ENCODE measurements around the gene PTPRR. TPM values are rescaled to one million over a fixed set of nuclear protein-coding genes. Genes with fewer than 3 reads are reported as not detected.

PTPRR gene
- total RNA-seq, 1 donor: 0.27 TPM

DNA sequence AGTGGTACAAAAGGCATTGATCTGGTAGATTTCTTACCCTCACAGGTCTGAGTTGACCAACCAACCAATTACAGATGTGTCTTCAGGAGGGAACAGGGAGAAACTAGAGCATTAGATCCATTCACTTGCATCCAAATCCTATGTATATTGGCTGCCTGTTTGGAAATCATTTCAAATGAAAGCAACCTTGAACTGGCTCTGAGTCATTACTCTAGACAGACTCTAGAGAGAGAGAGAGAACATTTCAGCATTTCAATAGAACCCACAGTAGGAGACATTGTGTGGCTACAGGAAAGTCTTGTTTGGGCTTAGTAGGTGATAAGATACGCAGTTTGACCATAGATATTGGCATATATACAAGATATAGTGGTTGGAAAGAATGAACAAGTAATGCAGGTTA is 114.5 kb downstream of the PTPRR start:
- no peak for DNase-seq (ENCODE audit: low read depth in 2 of 3, low spot score in 2 of 3)

DNA sequence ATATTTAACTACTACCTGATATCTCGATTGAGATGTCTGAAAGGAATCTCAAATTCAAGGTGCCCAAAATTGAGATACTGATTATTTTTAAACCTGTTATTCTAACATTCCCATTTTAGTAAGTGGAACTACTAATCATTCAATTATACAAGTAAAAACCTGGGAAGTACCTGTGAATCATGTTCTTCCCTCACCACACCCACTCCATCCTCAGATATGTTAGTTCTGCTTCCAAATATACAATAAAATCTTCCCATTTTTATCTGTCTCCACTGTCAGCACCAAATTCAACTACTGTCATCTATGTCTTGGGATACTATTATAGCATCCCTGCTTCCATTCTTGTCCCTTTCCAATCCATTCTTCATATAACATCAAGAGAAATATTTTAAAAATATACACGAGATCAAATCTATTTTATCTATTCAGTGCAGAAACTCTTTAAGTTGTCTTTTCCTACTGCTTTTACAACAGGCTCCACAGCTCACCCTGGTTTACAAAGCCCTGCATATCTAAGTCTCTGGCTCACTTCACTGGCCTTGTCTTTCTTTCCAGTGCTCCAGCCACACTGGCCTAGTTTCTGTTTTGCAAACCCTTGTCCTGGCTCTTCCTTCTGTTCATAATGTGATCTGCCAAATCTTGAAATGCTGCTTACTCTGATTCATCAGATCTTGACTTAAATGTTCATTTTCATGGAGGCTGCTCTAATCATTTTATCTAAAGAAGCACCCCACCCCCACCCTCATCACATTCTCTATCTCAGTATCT is 122.3 kb downstream of the PTPRR start:
- DNase-seq (ENCODE audit: low read depth in 2 of 3, low spot score in 2 of 3): no peak

DNA sequence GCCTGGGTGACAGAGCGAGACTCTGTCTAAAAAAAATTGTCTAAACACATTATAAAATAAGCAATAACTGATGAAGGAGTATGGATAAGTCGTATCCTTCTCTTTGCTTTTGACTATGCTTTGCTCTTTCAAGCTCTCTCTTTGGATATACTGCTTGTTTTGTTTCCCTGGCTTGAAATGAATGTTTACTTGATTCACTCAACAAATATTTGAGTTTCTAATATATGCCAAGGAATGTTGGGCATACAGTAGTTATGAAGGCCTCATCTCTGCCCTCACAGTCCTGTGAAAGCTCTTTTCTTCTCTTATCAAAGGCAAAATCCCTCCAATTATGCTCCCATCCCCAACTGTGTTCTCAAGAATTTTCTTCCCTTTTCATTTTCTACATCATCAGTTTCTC is 123.5 kb downstream of the PTPRR start:
- DNase-seq (ENCODE audit: low read depth in 2 of 3, low spot score in 2 of 3): no peak

DNA sequence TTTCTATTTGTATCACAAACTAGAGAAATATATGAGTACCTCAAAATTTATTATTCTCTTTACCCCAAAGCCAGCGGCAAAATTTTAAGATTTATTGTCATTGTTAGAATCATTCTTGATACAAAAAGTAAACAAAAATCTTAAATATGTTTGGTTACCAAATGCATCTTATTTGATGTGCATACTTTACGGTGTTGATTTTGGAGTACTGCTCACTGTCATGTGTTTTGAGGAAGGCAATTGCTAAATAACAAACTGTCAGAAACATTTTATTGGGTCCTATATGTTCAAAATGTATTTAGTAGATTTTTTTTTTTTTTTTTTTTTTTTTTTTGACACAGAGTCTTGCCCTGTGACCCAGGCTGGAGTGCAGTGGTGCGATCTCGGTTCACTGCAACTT is 124.9 kb downstream of the PTPRR start:
- DNase-seq (ENCODE audit: low read depth in 2 of 3, low spot score in 2 of 3): no peak

DNA sequence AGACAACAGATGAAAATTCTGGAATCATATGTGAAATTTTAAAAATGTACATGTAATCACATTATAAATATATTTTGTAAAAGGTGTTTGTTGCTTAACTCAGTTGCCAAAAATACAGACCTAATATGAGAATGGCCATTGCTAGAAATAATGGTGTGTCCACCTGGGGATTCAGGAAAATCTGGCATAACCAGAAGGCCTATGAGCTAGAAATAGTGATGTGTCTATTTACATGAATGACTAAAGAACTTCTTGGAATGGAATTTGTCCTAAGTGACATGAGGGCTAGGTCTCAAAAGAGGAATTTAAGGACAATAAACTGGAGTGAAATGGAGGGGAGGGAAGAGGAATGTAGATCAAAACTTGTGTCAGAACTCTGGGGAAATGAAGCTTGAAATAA is 126.4 kb downstream of the PTPRR start:
- no peak for DNase-seq (ENCODE audit: low read depth in 2 of 3, low spot score in 2 of 3)

DNA sequence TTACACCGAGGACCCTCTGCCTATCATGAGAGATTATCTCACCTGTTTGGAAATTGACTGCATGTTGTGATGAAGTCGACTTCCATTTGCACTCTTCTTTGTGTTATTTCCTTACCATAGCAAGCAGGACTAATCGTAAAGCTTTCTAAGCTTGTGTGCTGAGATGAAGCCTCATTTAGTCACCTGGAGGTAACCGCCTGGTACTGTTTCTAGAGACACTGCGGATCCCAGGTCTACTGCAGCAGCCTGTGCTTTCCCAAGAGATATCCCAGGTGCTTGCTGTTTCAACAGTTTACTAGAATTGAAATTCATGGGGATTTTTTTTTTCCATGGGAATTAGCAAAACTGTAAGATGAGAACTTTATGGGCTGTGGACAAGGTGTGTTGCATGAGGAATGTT is 131.8 kb downstream of the PTPRR start:
- no peak for DNase-seq (ENCODE audit: low read depth in 2 of 3, low spot score in 2 of 3)

DNA sequence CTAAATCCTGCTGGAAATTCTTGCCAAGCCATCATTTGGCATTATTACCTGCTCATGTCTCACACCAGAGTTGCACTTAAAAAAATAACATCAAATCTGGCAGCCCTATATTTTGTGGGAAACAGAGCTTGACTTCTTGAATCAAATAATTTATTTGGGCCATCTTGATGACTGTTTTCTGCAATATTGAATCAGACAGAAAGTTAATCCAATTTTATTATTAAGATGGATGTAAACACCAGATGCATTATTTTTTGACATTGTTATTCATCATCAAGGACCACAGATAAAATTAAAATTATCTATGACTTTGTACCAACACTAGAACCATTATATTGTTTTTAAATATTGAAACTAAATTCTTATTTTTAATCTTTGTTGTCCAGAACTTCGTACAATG is 132.9 kb downstream of the PTPRR start:
- no peak for DNase-seq (ENCODE audit: low read depth in 2 of 3, low spot score in 2 of 3)

DNA sequence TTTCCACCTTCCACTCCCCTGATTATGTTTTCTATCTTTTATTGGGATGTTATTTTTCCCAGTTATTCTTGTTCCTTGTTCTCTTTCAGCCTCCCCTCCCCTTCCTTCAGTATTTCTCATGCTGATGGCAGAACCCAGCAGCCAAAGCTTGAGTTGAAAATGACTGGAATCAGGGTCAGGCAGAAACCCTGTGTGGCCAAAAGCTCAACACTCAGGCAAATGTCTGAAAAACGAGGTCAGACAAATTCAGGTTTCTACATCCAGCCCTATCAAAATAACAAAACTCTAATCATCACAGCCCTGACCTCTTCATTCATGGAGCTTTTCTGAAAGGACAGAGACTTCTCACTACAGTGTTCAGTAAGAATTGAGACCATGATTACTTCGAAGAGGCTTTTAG is 134.6 kb downstream of the PTPRR start:
- DNase-seq (ENCODE audit: low read depth in 2 of 3, low spot score in 2 of 3): no peak

DNA sequence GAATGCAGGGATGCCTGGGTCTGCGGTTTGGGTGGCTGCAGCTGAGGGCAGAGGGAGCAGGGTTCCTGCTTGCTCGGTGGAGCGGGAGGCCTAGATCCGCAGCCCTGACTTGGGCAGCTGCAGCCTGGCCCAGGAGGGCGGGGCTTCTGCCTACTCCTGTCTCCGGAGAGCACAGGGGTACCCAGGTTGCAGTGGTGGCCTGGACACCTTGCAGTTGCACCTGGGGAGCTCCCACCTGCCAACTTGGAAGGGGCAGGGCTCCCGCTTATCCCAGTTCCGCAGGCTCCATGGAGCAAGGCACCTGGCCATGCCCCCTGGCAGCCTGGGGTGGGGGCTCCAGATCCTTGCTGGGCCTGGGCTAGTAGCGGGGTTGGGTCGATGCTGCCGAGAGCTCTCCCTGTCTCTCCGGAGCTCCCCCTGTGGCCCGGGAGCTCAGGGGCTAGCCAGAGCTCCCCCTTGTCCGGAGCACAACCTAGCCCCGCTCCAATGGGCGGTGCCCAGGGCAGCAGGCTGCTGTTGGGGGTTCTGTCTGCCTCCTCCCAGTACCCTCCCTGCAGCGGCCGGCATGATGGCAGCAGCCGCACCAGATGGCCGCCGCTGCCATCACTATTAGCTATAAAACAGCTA is 136.4 kb downstream of the PTPRR start:
- DNase-seq (ENCODE audit: low read depth in 2 of 3, low spot score in 2 of 3): no peak

DNA sequence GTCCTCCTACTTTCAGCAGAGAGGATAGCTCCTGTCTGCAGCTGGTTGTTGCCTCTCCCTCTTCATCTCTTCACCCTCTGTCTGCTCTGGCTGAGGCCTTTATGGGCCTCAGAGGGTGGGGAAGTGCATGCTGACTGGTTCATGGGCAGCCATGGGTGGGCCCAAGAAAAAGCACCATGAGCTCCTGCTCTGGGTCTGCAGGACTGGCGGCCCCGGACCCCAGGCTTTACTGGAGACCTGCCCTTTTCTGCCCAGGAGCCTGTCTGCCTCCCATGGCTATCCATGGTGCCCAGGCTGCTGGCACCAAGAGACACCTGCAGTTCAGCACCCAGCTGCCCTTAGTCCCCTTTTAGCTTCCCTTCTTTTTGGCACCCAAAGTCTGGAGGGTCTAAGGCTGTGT is 137.1 kb downstream of the PTPRR start:
- DNase-seq (ENCODE audit: low read depth in 2 of 3, low spot score in 2 of 3): no peak

DNA sequence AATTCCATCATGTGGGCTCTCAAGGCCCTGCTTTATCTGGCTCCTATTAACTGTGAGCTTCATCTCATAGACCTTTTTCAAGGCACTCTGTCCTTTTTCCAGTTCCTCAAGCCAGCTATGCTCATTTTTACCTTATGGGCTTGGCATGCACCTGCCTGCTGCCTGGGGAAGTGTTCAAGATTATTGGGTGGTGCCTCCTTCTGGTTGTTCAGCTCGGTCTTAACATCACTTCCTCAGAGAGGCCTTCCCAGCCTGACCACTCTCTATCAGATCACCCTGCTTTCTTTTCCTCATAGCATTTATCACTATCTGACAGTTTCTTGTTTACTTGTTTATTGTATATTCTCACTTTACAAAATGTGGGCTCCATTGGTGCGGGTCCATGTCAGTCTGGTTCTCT is 141.3 kb downstream of the PTPRR start:
- no peak for DNase-seq (ENCODE audit: low read depth in 2 of 3, low spot score in 2 of 3)

DNA sequence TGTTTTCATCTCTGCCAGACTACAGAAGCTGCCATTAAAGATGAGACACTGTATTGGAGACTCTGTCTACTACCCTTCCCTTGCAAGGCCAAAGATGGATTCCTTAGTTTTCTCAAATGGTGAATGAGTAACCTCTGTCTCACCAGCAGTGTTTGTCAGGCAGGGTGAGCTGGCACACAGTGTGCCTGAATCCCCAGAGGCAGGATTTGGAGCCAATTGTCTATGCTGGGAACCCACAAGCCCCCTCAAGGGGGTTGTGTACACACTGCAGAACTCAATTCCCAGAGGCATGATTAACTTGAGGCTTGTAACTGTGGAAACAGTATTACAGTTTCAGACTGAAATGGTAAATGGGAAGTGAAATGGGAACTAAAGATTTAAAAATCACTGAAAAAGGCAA is 146.5 kb downstream of the PTPRR start:
- no peak for DNase-seq (ENCODE audit: low read depth in 2 of 3, low spot score in 2 of 3)

DNA sequence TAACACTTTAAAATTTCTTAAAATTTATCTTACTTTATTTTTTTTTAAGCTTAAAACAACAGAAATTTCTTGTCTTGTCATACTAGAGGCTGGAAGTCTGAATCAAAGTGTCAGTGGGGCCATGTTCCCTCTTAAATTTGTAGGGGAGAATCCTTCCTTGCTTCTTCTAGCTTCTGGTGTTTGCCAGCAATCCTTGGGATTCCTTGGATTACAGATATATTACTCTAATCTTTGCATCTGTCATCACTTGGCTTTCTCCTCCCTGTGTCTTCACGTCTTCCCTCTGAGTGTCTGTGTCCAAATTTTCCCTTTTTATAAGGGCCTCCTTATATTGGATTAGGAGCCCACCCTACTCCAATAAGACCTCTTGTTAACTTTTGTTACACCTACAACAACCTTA is 147.7 kb downstream of the PTPRR start:
- DNase-seq (ENCODE audit: low read depth in 2 of 3, low spot score in 2 of 3): no peak

DNA sequence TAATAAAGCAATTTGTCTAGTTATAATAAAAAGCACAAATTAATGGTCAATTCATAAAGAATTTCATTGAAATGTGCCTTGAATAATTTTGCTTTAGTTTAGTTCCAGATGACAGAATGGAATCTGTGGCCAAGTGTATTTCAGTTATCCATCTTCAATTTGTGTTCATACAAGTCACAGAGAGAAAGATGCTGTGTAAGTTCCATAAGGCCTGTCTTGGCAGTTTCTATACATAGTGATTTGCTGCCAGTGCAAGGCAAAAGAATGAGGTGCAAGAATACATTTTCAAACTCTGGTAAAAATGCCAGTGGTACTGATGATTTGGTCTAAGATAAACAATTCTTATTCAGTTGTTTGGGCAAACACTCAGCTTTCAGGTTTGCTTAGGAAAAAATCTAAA is 149.0 kb downstream of the PTPRR start:
- no peak for DNase-seq (ENCODE audit: low read depth in 2 of 3, low spot score in 2 of 3)

DNA sequence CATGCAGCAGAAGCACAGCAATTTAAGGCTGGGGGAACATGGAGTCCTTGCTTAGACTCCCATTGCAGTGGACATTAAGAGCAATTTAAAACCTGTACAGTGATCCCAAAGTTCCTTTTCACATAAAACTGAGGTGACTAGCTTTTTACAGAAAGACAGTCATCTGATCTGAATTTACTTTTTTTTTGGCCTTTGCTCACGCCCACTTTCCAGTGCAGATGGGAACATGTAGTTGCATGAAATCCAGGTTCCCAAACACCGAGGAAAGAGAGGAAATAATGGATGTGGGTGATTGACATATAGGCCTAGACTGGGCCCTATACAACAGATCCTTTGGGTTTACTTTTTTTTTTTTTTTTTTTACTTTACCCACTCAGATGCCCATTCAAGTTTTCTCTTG is 156.9 kb downstream of the PTPRR start:
- no peak for DNase-seq (ENCODE audit: low read depth in 2 of 3, low spot score in 2 of 3)

DNA sequence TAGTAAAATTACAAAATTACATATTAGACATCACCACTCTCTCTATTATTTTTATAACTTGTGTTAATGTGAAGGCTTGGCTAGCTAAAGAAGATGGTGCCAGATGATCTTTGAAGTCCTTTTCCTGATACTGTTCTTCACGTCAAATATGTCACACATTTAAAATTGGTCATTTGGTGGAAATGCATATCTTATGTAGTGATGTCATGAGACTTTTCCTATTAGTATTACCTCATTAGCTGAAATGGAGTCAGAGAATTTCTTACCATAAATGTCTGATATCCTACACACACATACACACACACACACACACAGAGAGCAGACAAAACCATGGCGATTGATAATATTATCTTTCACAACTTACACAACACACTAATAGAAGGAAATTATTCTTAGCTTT is 158.5 kb downstream of the PTPRR start:
- no peak for DNase-seq (ENCODE audit: low read depth in 2 of 3, low spot score in 2 of 3)

DNA sequence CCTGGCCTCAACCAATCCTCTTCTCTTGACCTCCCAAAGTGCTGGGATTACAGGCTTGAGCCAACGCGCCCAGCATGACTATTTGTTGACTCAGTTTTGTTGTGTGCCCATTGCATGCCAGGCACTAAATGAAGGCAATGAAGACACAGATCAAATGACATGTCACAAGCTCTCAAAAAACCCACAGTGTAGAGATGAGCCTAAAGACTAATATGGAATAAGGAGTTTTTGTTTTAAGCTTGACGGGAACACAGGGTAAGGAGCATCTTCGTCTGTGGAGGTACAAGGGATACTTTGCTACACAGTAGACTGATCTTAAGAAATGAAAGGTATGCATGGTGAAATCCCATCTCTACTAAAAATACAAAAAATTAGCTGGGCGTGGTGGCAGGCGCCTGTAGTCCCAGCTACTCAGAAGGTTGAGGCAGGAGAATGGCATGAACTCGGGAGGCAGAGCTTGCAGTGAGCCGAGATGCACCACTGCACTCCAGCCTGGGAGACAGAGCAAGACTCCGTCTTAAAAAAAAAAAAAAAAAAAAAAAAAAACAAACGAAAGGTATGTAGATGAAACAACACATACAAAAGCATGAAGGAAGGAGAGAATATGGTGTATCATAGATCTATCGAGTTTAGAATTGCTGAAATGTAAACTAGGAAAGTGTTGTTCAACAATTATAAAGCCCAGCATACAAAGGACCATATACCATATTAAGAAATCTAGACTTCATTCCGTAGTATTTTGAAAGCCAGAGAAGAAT is 161.2 kb downstream of the PTPRR start:
- DNase-seq (ENCODE audit: low read depth in 2 of 3, low spot score in 2 of 3): no peak

DNA sequence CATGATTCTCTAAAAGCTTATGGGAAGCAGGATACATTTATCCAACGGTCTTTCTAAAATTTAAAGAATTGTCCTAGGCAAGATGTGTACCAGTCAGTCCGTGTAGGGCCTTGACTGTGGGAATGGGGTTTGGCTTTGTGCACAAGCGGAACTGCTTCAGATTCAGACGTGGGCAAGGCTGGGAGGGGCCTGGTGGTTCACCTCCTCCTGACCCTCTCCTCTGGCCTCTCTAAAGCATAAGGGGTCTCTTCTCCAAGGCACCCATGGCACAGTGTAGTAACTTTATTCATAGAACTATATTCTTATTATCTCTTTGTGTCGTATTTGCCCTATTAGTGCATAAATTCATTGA is 162.1 kb downstream of the PTPRR start:
- DNase-seq (ENCODE audit: low read depth in 2 of 3, low spot score in 2 of 3): no peak

DNA sequence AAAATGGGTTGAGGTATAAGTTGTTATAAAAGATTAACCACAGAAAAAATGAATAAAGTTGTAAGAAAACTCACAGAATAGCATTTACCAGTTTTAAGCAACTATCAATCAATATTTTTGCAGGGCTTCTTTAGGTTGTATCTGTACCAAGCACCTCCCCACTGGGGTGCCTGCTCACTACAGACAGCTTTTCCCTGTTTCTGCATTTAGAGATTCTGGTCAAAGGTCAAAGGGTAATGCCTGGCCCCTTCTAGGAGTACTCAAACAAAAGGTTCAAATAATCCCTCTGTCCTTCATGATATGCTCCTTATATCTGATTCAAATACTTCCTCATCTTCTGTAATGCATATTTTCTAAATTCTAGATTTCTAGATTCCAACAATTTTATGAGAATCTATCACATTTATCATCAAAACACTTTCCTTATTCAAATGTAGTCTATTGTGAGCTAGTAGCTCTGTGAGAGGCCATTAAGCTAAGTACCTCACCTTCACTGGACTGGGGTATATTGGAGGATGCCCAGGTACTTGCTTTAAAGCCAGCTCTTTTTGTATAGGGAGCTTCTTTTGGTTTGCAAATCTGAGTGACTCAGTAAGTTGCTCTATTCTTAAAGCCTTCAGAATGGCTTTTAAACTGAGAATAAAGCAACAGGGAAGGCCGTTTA is 162.6 kb downstream of the PTPRR start:
- DNase-seq (ENCODE audit: low read depth in 2 of 3, low spot score in 2 of 3): no peak

DNA sequence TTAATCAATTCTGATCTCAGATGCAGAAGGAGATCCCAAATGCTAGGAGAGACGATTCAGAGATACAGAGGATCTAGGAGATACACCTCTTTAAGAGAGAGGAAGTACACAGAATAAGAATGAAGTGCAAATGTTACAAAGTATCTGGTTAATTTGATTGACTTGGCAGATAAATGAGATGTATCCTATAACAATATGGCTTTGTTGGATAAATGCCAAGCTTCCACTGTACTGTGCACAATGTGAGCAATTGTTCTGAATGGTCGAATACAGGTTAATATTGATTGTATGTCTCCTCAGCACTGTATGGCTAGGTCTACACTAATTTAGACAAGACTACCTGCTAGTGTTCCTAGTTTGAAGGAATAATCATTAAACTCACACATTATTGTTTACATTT is 163.7 kb downstream of the PTPRR start:
- DNase-seq (ENCODE audit: low read depth in 2 of 3, low spot score in 2 of 3): no peak

DNA sequence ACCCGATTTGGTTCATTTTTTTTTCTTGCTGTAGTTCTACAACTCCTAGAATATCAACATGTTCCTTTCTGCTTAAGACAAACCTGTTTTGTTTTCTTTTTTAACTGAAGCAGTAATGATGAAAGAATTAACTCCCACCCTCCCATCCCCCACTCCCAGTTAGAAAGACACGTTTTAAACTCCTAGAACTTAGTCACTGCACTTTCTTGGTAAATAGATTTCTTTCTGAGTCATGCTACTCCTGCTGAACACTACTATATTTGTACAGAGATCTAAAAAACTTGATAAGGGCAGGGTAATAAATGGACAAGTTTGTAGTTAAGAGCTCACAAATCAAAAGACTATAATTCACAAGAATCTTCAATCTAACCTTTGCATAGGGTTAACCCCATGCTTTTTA is 164.4 kb downstream of the PTPRR start:
- DNase-seq (ENCODE audit: low read depth in 2 of 3, low spot score in 2 of 3): no peak

DNA sequence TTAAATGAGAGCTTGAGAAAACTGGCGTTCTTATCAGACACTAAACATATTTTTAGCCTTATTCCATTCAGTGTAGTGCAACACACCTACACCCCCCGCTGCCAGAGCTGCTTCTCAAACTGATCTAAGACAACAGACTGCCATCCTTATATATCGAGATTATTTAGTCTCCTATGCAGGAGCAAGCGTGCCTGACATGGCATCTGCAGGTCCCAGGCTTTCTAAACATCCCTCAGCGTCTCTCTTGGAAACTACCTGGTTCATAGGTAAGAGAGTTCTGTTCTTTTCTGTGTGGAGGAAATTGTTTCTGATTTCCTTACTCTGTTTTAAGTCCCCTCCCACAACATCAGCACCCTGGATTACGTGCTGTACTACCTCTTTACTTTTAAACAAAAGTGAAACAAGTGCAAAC is 166.2 kb downstream of the PTPRR start:
- no peak for DNase-seq (ENCODE audit: low read depth in 2 of 3, low spot score in 2 of 3)
